NCI-H2227 treated with DMSO at 0.1 percent for 48 hours (cell line): ENCODE data around the gene CFP.

ENCODE experiments used
- DNase-seq: peaks from one replicate; lab custom pipeline; 2025; lab: John Stamatoyannopoulos, UW

Gene CFP

DNA sequence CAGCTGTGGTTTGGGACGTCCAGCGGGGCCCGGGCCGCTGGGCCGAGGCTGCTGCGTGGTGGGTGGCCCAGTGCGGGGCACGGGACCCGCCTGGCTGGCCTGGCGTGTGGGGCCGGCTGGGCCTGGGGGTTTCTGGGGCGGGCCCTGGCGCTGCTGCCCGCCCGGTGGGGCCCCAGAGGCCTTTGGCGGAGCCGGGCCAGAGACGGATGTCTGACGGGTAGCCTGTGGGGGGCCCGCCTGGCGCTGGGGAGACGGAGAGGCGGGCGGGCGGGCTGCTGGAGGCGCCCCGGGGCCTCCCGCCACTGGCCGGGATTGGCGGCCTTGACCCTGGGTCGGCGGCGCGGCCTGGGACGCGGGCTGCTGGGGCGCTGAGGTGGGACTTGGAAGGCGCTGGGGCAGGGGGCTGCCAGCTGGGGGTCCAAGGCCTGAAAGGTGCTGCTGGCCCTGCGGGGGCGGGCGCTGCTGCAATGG is 55.6 kb downstream of the CFP start:
- DNase-seq: no peak

DNA sequence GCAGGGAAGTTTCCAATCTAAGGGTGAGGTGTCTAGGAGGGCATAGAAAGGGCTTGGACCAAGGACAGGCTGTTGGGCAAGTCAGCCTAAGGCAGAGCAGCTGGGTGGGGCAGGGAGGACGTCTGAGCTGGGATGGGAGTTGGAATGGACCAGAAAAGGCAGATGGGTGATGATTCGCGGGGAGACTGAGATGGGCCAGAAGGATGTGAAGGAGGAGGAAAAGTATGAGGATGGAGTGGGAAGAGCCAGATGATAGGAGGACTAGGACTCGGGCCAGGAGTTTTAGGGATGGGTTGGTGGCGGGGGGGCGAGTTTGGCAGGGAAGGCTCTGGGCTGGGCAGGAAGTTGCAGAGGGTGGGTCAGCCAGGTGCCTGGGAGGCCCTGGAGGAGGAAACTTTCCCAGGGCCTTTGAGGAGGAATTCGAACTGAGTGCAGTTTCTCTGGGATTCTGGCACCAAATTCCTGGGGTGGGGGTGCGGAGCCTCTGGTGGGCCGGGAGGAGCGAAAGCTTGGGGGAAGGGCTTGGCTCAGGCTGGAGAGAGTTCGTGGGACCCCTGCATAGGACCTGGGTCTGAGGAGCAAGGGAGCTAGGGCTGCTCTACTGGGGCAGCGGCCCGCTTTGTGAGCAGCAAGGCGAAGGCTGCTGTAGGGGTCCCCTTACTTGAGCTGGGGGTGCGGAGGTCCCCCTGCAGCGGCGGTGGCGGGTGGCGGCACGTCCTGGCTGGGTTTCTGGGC is 56.2 kb downstream of the CFP start:
- no peak for DNase-seq
